GM12878 (cell line): Measurements from ENCODE around the gene NBPF11. TPM values are rescaled to one million over a fixed set of nuclear protein-coding genes. Genes with fewer than 3 reads are reported as not detected.
"Not testable (repeated sequence)": the region's sequence is repeated elsewhere in the genome, so short reads cannot be mapped to it uniquely, and the experiment has no call there.

Source experiments
- ATAC-seq: fragments of 200-7000 bp; cut with Tn5 transposase; 3 replicates; pipeline ENCODE4 v1.9.1; 2020; ENCODE audit warnings: mild to moderate bottlenecking, moderate library complexity
- BruUV-seq: library from RNA; stranded (reverse); fragments of 400-500 nt; replicated peaks from 2 replicates; lab custom pipeline; 2021; lab: Mats Ljungman, UMichigan
- CTCF ChIA-PET: fragments of 300-600 bp; sonication (Branson Sonifier 250); formaldehyde crosslinking; extraction: SDS; loops from one replicate; lab custom pipeline; 2021; ENCODE audit warnings: inconsistent platforms; lab: Yijun Ruan, JAX
- POLR2A ChIA-PET: fragments of 350-600 bp; formaldehyde crosslinking; extraction: SDS; loops from one replicate; lab custom pipeline; 2021; ENCODE audit warnings: inconsistent platforms; lab: Charles Lee
- RAD21 ChIA-PET: fragments of 300-600 bp; sonication (Branson Sonifier 250); formaldehyde crosslinking; loops from one replicate; lab custom pipeline; 2023; ENCODE audit warnings: antibody characterized with exemption; ENCODE audit not compliant: unreplicated experiment; lab: Charles Lee
- SMC1A ChIA-PET: fragments of 300-600 bp; sonication (Branson Sonifier 250); formaldehyde crosslinking; loops from one replicate; lab custom pipeline; 2023; ENCODE audit not compliant: unreplicated experiment, uncharacterized antibody; lab: Charles Lee
- DNase-seq: peaks from one replicate; pipeline ENCODE4 v3.0.0-alpha.2; 2011; ENCODE audit warnings: low read depth, low spot score
- FAIRE-seq: peaks from 3 replicates; lab custom pipeline; 2011; peaks lifted over from hg19 to GRCh38; lab: Jason Lieb, UNC
- H2AFZ ChIP-seq: 2 replicates; pipeline ENCODE4 v1.6.0; 2011; ENCODE audit warnings: low read depth, low read length, control low read depth; ENCODE audit not compliant: control insufficient read depth
- H3K27ac ChIP-seq: 2 replicates; pipeline ENCODE4 v1.5.1; 2011; ENCODE audit warnings: control low read depth; ENCODE audit not compliant: control insufficient read depth, insufficient read depth
- H3K27me3 ChIP-seq, 2 experiments: replicated peaks in 1 of 2; 2 replicates each; pipeline versions ENCODE4 v1.6.0 to v1.6.1; 2011; ENCODE audit warnings: low read length in 1 of 2; ENCODE audit not compliant: control insufficient read depth in 2 of 2, insufficient read depth in 2 of 2
- H3K36me3 ChIP-seq, 2 experiments: 2 replicates each; pipeline ENCODE4 v1.5.1; 2011; ENCODE audit warnings: low read length in 1 of 2; ENCODE audit not compliant: control insufficient read depth in 2 of 2, insufficient read depth in 2 of 2
- H3K4me1 ChIP-seq: 2 replicates; pipeline ENCODE4 v1.6.1; 2011; ENCODE audit warnings: mild to moderate bottlenecking, low read length, moderate library complexity, mixed read lengths; ENCODE audit not compliant: control insufficient read depth, insufficient read depth
- H3K4me2 ChIP-seq: 2 replicates; pipeline ENCODE4 v1.6.0; 2011; ENCODE audit warnings: control low read depth; ENCODE audit not compliant: control insufficient read depth, insufficient read depth
- H3K4me3 ChIP-seq: fragments of 200-600 bp; sonication (generic); 2 replicates; pipeline ENCODE4 v1.5.1; 2016
- H3K79me2 ChIP-seq: 2 replicates; pipeline ENCODE4 v1.6.0; 2011; ENCODE audit warnings: low read length; ENCODE audit not compliant: control insufficient read depth, insufficient read depth
- H3K9ac ChIP-seq: 2 replicates; pipeline ENCODE4 v1.8.0; 2011; ENCODE audit warnings: low read length, control low read depth, mixed read lengths; ENCODE audit not compliant: control insufficient read depth, insufficient read depth
- H3K9me3 ChIP-seq: replicated peaks from 3 replicates; pipeline ENCODE4 v1.5.1; 2011; ENCODE audit warnings: mild to moderate bottlenecking, low read length; ENCODE audit not compliant: control insufficient read depth, insufficient read depth
- H4K20me1 ChIP-seq: 2 replicates; pipeline ENCODE4 v1.6.0; 2011; ENCODE audit not compliant: control insufficient read depth, insufficient read depth
- WGBS: methylation state at CpG from one replicate; pipeline ENCODE4 v1.1.6; 2016; ENCODE audit warnings: low lambda C conversion rate; ENCODE audit not compliant: insufficient replicate concordance, insufficient coverage; ENCODE audit errors: missing lambda C conversion rate; 5-methylcytosine and 5-hydroxymethylcytosine counted together
- in situ Hi-C: fragments of 300-500 bp; cut with MboI; formaldehyde crosslinking; loops from 9 replicates; pipeline ENCODE4 v1.14.3; 2018; ENCODE audit warnings: mixed read lengths
- intact Hi-C: fragments of 100-400 bp; cut with micrococcal nuclease; formaldehyde crosslinking; loops from one replicate; pipeline ENCODE4 v1.14.2; 2022; ENCODE audit not compliant: unreplicated experiment
- polyA plus RNA-seq, 11 experiments: library from polyadenylated mRNA; depleted of rRNA in 4 of 11; unstranded in 6 of 11; stranded (reverse) in 5 of 11; fragments of >200 nt; fragmentation: Nextera tagmentation in 4 of 11; fragmentation: Illumina TruSeq in 1 of 11; extraction: Ambion mirVana in 4 of 11; extraction: Trizol in 1 of 11; gene quantifications; 1 replicate in 1 of 11; 2 replicates in 10 of 11; pipeline versions ENCODE4 v1.2.1 to v1.2.3, GENCODE V29; 2011 to 2016; ENCODE audit warnings: inconsistent platforms in 2 of 11, missing spikeins in 2 of 11, low read depth in 1 of 11
- total RNA-seq, 4 experiments: library from RNA; depleted of rRNA in 3 of 4; stranded (reverse); fragments of >200 nt in 3 of 4; fragmentation: Illumina TruSeq in 1 of 4; extraction: Trizol in 1 of 4; gene quantifications; 2 replicates each; pipeline versions ENCODE4 v1.2.1 to v1.2.3, GENCODE V29; 2013 to 2021

Gene NBPF11
- total and polyA plus RNA-seq, 10 of the 15 experiments (the other 5 are each of a cell fraction or from before 2014, with no cell fraction given) = 1.2 to 14.3 (median 4.9) TPM

DNA sequence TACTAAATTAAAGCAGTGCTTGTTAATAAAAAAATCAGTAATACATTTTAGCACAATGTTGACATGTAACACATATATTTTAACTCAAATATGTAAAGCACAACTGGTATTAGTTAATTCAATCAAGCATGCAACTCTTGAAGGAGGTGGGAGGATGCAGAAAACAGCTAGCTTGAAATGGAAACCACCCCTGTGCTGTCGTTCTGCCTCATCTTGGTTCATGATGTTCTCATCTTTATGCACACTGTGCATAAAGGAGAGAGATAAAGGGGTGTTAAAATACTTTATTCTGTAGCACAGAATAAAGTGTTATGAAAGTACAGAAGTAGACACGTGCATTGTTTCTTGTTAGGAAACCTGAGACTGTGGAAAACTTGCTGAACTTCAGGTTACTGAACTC lies 23.3 kb upstream of the NBPF11 start:
- not testable (repeated sequence) for ATAC-seq

DNA sequence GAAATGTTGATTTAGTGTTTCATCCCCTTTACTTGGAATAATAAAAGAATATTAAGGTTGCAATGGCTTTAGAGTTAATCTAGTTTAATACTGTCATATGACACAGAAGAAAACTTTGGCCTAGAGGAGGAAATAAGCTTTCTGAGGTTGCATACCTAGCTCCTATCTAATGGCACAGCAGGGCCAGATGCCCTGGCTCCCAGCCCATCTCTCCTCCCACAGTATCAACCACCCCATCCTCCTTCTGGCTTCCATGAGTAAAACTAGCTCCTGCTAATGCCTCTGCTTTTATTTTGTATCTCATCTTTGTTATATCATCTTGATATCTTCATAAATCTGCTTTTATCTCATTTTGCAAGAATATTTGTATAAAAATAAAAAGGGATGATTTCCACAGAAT lies 19.9 kb upstream of the NBPF11 start:
- DNase-seq, BruUV-seq, ATAC-seq, SMC1A ChIA-PET, H3K4me3 ChIP-seq, H2AFZ ChIP-seq, in situ Hi-C loops, H3K79me2 ChIP-seq, H3K27me3 ChIP-seq, RAD21 ChIA-PET, H3K36me3 ChIP-seq, H3K27ac ChIP-seq, H3K4me2 ChIP-seq, FAIRE-seq, intact Hi-C loops, H3K4me1 ChIP-seq, CTCF ChIA-PET, H4K20me1 ChIP-seq, POLR2A ChIA-PET, H3K9me3 ChIP-seq, H3K9ac ChIP-seq: not testable (repeated sequence)

More for the DNA sequence above, 23.3 kb upstream of the NBPF11 start:
- H3K9ac ChIP-seq, CTCF ChIA-PET, H3K4me1 ChIP-seq, FAIRE-seq, H3K4me2 ChIP-seq, H3K36me3 ChIP-seq, H3K27ac ChIP-seq, H4K20me1 ChIP-seq, in situ Hi-C loops, BruUV-seq, POLR2A ChIA-PET, H3K79me2 ChIP-seq, intact Hi-C loops, DNase-seq, SMC1A ChIA-PET, RAD21 ChIA-PET, H3K9me3 ChIP-seq, H3K27me3 ChIP-seq, H3K4me3 ChIP-seq, H2AFZ ChIP-seq: not testable (repeated sequence)
- 0% methylated on average over 2 of the region's 2 CpGs for WGBS
